AG09319 (cell line): ENCODE data around the gene ITGA11.

Source experiments
- DNase-seq: peaks from one replicate; pipeline ENCODE4 v3.0.0-alpha.2; 2010; ENCODE audit warnings: low read depth; ENCODE audit errors: extremely low read depth
- CTCF ChIP-seq: IDR thresholded peaks from 2 replicates; pipeline ENCODE4 v1.5.1; 2011; ENCODE audit warnings: low read depth, mild to moderate bottlenecking, inconsistent platforms, low read length, moderate library complexity

Gene ITGA11

GRCh38 chr15:68465861-68466560, 34.0 kb upstream of the ITGA11 start:
- no peak for DNase-seq
- TF ChIP-seq CTCF = no peak

- no peak for TF ChIP-seq CTCF
- DNase-seq = no peak
Observed at GRCh38 chr15:68464448-68465090, 32.6 kb upstream of the ITGA11 start.

GRCh38 chr15:68463996-68464395, 32.0 kb upstream of the ITGA11 start:
- DNase-seq = no peak
- TF ChIP-seq CTCF = no peak

- TF ChIP-seq CTCF = no peak
- no peak for DNase-seq
Observed at GRCh38 chr15:68463444-68463843, 31.5 kb upstream of the ITGA11 start.

- no peak for DNase-seq
- no peak for TF ChIP-seq CTCF
Observed at GRCh38 chr15:68460166-68460565, 28.2 kb upstream of the ITGA11 start.

- no peak for DNase-seq
- no peak for TF ChIP-seq CTCF
Observed at GRCh38 chr15:68450192-68450591, 18.2 kb upstream of the ITGA11 start.

- no peak for DNase-seq
- no peak for TF ChIP-seq CTCF
Observed at GRCh38 chr15:68449389-68449788, 17.4 kb upstream of the ITGA11 start.
